ENCODE results near the gene CEP85L. TPM values are rescaled to one million over a fixed set of nuclear protein-coding genes. Genes with fewer than 3 reads are reported as not detected.

The CEP85L gene
- total RNA-seq, 1 donor from 2014 or later, result 6.8 TPM

DNA sequence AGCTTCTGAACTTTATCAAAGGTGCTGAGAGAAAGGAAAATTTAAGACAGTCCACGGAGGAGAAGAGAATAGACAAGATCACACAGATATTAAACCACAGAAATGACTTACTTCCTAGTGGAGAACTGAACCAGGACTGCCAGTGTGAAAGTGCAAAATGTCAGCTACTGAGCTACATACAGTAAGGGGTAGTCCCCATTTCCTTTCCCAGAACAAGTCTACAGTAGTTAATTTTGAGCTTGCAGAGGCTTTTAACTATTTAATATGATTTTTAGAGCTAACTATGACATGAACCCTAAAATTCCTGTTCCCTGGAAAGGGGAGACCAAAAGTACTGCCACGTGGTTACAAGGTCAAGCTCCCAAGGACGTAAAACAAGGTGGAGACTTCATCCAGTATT, 45.1 kb downstream of the CEP85L start:
- Mint-ChIP-seq H3K27ac (no peak overlapping the region), H3K9me3 (ENCODE audit: low read depth) (peaks cover 11% of the 10 kb centered on the region), H3K36me3 (ENCODE audit: insufficient read depth) (no peaks in the 10 kb centered on the region), H3K4me1 (ENCODE audit: low read depth) (peaks cover 4% of the 10 kb centered on the region), H3K27me3 (no peaks in the 10 kb centered on the region), H3K4me3 (ENCODE audit: low read depth) (no peak overlapping the region)
- no peak for DNase-seq (ENCODE audit: low spot score, unreplicated experiment)
- TF ChIP-seq, protein P1, sequence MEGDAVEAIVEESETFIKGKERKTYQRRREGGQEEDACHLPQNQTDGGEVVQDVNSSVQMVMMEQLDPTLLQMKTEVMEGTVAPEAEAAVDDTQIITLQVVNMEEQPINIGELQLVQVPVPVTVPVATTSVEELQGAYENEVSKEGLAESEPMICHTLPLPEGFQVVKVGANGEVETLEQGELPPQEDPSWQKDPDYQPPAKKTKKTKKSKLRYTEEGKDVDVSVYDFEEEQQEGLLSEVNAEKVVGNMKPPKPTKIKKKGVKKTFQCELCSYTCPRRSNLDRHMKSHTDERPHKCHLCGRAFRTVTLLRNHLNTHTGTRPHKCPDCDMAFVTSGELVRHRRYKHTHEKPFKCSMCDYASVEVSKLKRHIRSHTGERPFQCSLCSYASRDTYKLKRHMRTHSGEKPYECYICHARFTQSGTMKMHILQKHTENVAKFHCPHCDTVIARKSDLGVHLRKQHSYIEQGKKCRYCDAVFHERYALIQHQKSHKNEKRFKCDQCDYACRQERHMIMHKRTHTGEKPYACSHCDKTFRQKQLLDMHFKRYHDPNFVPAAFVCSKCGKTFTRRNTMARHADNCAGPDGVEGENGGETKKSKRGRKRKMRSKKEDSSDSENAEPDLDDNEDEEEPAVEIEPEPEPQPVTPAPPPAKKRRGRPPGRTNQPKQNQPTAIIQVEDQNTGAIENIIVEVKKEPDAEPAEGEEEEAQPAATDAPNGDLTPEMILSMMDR (IDR thresholded peaks at IDR 0.05; ENCODE audit: unreplicated experiment), result no peak

DNA sequence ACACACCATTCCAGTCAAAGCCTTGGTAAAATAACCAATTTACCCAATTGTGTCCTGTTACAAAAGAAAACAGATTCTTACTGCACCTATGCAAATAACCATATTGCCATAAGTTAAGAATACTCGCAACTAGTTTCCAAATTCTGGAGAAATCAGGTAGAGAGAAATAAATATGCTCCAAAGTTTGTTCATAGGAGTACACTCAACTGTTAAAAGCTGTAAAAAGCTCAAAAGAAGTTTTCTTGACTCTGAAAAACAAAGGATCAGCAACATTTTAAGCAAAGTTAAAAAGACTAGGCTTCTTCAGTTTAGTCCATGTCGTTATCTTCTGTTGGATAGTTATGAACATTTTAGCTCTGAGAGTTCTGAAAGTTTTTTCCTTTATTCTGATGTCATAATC, 48.0 kb downstream of the CEP85L start:
- H3K27ac Mint-ChIP-seq, result no peak overlapping the region
- H3K9me3 Mint-ChIP-seq (ENCODE audit: low read depth), result peaks cover 8% of the 10 kb centered on the region
- H3K27me3 Mint-ChIP-seq, result no peaks in the 10 kb centered on the region
- DNase-seq (ENCODE audit: low spot score, unreplicated experiment), result no peak
- H3K36me3 Mint-ChIP-seq (ENCODE audit: insufficient read depth), result no peaks in the 10 kb centered on the region
- H3K4me1 Mint-ChIP-seq (ENCODE audit: low read depth), result peaks cover 4% of the 10 kb centered on the region
- TF ChIP-seq, protein P1 (IDR thresholded peaks at IDR 0.05; ENCODE audit: unreplicated experiment), result no peak
- H3K4me3 Mint-ChIP-seq (ENCODE audit: low read depth), result no peak overlapping the region

DNA sequence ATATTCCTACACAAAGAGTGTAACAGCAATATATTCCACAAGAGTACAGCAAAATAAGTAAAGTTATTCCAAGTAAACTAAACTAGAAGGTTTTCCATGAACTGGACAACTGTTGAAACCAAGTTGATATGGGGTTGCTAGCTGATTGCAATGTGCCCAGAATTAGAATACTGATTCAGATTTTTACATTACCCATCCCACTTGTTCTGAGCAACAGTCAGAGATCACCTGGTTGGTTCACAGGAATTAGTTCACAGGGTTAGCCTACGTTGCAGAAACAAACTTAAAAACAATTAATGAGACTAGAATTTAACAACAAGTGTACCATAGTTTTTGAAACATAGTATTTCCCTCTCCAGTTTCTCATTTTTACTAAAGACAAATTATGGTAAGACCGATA, 49.1 kb downstream of the CEP85L start:
- no peak overlapping the region for H3K27ac Mint-ChIP-seq
- peaks cover 8% of the 10 kb centered on the region for H3K9me3 Mint-ChIP-seq (ENCODE audit: low read depth)
- no peak overlapping the region for H3K4me3 Mint-ChIP-seq (ENCODE audit: low read depth)
- DNase-seq (ENCODE audit: low spot score, unreplicated experiment), result no peak
- H3K27me3 Mint-ChIP-seq, result no peaks in the 10 kb centered on the region
- TF ChIP-seq, protein P1 (IDR thresholded peaks at IDR 0.05; ENCODE audit: unreplicated experiment), result no peak
- H3K4me1 Mint-ChIP-seq (ENCODE audit: low read depth), result peaks cover 4% of the 10 kb centered on the region
- H3K36me3 Mint-ChIP-seq (ENCODE audit: insufficient read depth), result no peaks in the 10 kb centered on the region

- H3K36me3 Mint-ChIP-seq (ENCODE audit: insufficient read depth), result no peaks in the 10 kb centered on the region
- H3K9me3 Mint-ChIP-seq (ENCODE audit: low read depth), result peaks cover 4% of the 10 kb centered on the region
- H3K4me1 Mint-ChIP-seq (ENCODE audit: low read depth), result no peaks in the 10 kb centered on the region
- no peak overlapping the region for H3K27ac Mint-ChIP-seq
- TF ChIP-seq, protein P1 (IDR thresholded peaks at IDR 0.05; ENCODE audit: unreplicated experiment), result no peak
- no peak for DNase-seq (ENCODE audit: low spot score, unreplicated experiment)
- H3K27me3 Mint-ChIP-seq, result no peaks in the 10 kb centered on the region
- H3K4me3 Mint-ChIP-seq (ENCODE audit: low read depth), result no peak overlapping the region
Measured at GRCh38 chr6:118598324-118598723, 53.1 kb downstream of the CEP85L start.

DNA sequence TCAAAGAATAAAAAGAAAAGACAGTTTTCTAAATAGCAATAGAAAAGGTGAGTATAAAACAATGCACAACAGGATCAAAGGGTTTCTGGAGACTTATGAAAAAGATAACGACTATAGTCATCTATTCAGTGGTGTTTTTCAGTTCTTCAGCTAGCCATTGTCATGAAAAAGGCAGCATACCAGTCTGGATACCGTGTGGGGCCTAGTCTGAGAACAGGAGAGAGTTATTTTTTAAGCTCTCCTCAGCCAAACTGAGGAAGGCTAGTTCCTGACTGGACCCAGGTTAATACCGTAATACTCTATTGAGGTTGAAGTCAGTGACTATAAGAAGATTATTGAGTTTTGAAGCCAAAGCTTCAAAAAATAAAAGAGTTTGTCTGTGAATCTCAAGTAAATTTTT, 53.8 kb downstream of the CEP85L start:
- DNase-seq (ENCODE audit: low spot score, unreplicated experiment), result no peak
- TF ChIP-seq, protein P1 (IDR thresholded peaks at IDR 0.05; ENCODE audit: unreplicated experiment), result no peak
- Mint-ChIP-seq H3K4me1 (ENCODE audit: low read depth) (no peaks in the 10 kb centered on the region), H3K36me3 (ENCODE audit: insufficient read depth) (no peaks in the 10 kb centered on the region), H3K27ac (no peak overlapping the region), H3K4me3 (ENCODE audit: low read depth) (no peak overlapping the region), H3K9me3 (ENCODE audit: low read depth) (peaks cover 4% of the 10 kb centered on the region), H3K27me3 (no peaks in the 10 kb centered on the region)
